Loucy (cell line): ENCODE measurements around the gene EPB41L2.

Experiments used
- H2AFZ ChIP-seq: fragments of 200-600 bp; sonication (generic); 2 replicates; pipeline ENCODE4 v1.6.0; 2016; ENCODE audit warnings: antibody characterized with exemption, mild to moderate bottlenecking, low read length, moderate library complexity
- H3F3A ChIP-seq: fragments of 200-600 bp; 2 replicates; pipeline ENCODE4 v1.6.0; 2016; ENCODE audit warnings: antibody characterized with exemption, low read depth, mild to moderate bottlenecking
- H3K27me3 ChIP-seq: fragments of 200-600 bp; sonication (generic); 2 replicates; pipeline ENCODE4 v1.6.1; 2014; ENCODE audit warnings: low read length, mild to moderate bottlenecking; ENCODE audit not compliant: insufficient read depth, poor library complexity, severe bottlenecking
- H3K36me3 ChIP-seq: fragments of 200-600 bp; sonication (generic); 2 replicates; pipeline ENCODE4 v1.6.1; 2016; ENCODE audit warnings: low read length; ENCODE audit not compliant: insufficient read depth
- H3K4me1 ChIP-seq: fragments of 200-600 bp; sonication (generic); 2 replicates; pipeline ENCODE4 v1.5.1; 2014; ENCODE audit warnings: low read length, mild to moderate bottlenecking; ENCODE audit not compliant: insufficient read depth, poor library complexity, severe bottlenecking
- H3K4me2 ChIP-seq: fragments of 200-600 bp; sonication (generic); 2 replicates; pipeline ENCODE4 v1.6.0; 2014; ENCODE audit warnings: antibody characterized with exemption, low read length, low read depth, mild to moderate bottlenecking; ENCODE audit not compliant: poor library complexity, severe bottlenecking
- H3K4me3 ChIP-seq: fragments of 200-600 bp; sonication (generic); 2 replicates; pipeline ENCODE4 v1.5.1; 2014; ENCODE audit warnings: low read length, mild to moderate bottlenecking, mixed read lengths; ENCODE audit not compliant: poor library complexity, severe bottlenecking
- H3K79me2 ChIP-seq: fragments of 200-600 bp; sonication (generic); 2 replicates; pipeline ENCODE4 v1.6.1; 2014; ENCODE audit warnings: low read length; ENCODE audit not compliant: insufficient read depth
- H3K9ac ChIP-seq: fragments of 200-600 bp; sonication (generic); 2 replicates; pipeline ENCODE4 v1.6.0; 2014; ENCODE audit warnings: mild to moderate bottlenecking, low read depth, low read length, moderate library complexity; ENCODE audit not compliant: poor library complexity, severe bottlenecking
- H3K9me2 ChIP-seq: fragments of 200-600 bp; sonication (generic); replicated peaks from 2 replicates; pipeline ENCODE4 v1.6.1; 2016; ENCODE audit warnings: low read depth, low read length, mixed read lengths
- H3K9me3 ChIP-seq: fragments of 200-600 bp; sonication (generic); 2 replicates; pipeline ENCODE4 v1.6.1; 2014; ENCODE audit warnings: mild to moderate bottlenecking, antibody characterized with exemption, low read length, low read depth; ENCODE audit not compliant: insufficient read depth
- H4K20me1 ChIP-seq: fragments of 200-600 bp; sonication (generic); 2 replicates; pipeline ENCODE4 v1.6.0; 2014; ENCODE audit warnings: antibody characterized with exemption, low read length, mild to moderate bottlenecking; ENCODE audit not compliant: insufficient read depth, poor library complexity, severe bottlenecking
- CTCF ChIP-seq: fragments of 200-600 bp; sonication (generic); conservative IDR thresholded peaks from 2 replicates; pipeline ENCODE4 v1.5.1; 2014; ENCODE audit warnings: mild to moderate bottlenecking, antibody characterized with exemption, low read length
- EZH2phosphoT487 ChIP-seq: fragments of 200-600 bp; IDR thresholded peaks from 2 replicates; pipeline ENCODE4 v1.6.1; 2018; ENCODE audit warnings: antibody characterized with exemption, mild to moderate bottlenecking, moderate library complexity, borderline replicate concordance

The EPB41L2 gene

GRCh38 chr6:130966344-130966980 lies 96.6 kb downstream of the EPB41L2 start:
- Histone ChIP-seq H2AFZ (no peak overlapping the region), H3K79me2 (peaks cover 98% of the 10 kb centered on the region)

DNA sequence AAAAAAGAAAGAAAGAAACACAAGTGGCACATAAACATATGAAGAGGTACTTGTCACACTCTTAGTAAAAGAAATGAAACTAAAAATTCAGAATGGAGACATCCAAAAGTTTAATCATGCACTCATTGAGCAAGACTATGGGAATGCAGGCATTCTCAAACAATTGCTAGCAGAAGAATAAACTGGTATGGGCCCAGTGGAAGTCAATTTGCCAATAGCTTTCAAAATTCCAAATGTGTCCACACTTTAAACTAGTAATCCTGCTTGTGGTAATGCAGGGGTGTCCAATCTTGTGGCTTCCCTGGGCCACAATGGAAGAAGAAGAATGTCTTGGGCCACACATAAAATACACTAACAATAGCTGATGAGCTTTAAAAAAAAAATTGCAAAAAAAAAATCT lies 97.4 kb downstream of the EPB41L2 start:
- Histone ChIP-seq H2AFZ (no peak overlapping the region), H3K9ac (no peak overlapping the region), H3K9me2 (no peaks in the 10 kb centered on the region), H3K4me3 (no peak overlapping the region), H4K20me1 (peaks cover 6% of the 10 kb centered on the region), H3F3A (no peaks in the 10 kb centered on the region), H3K79me2 (peaks cover 96% of the 10 kb centered on the region), H3K4me2 (no peak overlapping the region), H3K9me3 (no peaks in the 10 kb centered on the region), H3K36me3 (no peaks in the 10 kb centered on the region), H3K27me3 (no peaks in the 10 kb centered on the region), H3K4me1 (peaks cover 20% of the 10 kb centered on the region)
- TF ChIP-seq CTCF (no peak), EZH2phosphoT487 (no peak)

More at GRCh38 chr6:130966344-130966980, 96.6 kb downstream of the EPB41L2 start:
- TF ChIP-seq EZH2phosphoT487 (no peak), CTCF (no peak)
- Histone ChIP-seq H3K27me3 (no peaks in the 10 kb centered on the region), H3K9ac (no peak overlapping the region), H3K9me3 (no peaks in the 10 kb centered on the region), H3K4me1 (peaks cover 20% of the 10 kb centered on the region), H3K9me2 (no peaks in the 10 kb centered on the region), H3F3A (no peaks in the 10 kb centered on the region), H4K20me1 (peaks cover 6% of the 10 kb centered on the region), H3K36me3 (no peaks in the 10 kb centered on the region), H3K4me2 (no peak overlapping the region), H3K4me3 (no peak overlapping the region)

DNA sequence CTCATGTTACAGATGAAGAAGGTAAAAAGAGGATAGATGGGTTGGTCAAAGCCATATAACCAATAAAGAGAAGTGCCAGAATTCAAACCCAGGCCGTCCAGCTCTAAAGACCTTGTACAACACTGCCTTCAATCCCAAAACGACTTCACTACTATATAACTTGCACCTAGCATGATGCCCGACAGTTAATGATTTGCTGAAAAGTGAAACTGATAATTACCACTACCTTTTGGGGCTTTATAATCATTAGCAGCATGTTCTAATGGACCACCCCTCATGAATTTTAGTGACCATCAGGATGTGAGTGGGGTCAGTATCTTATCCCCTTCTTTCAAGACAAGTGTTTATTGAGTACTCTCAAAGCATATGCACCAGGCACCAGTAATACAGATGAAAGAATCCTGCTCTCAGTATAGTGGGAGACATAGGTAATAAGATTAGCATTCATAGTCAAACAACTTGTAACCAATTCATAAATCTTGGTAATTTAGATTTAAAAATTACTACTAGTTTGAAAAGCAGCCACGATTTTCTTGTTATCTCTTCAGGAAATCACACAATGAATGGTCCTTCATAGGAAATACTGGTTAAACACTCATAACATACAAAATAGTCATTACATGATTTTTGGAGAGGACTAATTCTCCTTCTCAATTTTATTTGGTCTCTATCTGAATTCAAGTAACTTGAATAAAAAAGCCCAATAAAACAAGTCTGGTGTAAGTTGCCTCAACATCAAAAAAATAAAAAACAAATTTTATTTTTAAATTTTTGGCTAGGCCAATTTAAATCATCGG lies 98.0 kb downstream of the EPB41L2 start:
- no peak overlapping the region for H3K9ac ChIP-seq
- H3K9me2 ChIP-seq = no peaks in the 10 kb centered on the region
- no peaks in the 10 kb centered on the region for H3K9me3 ChIP-seq
- H3K4me2 ChIP-seq = no peak overlapping the region
- no peak overlapping the region for H2AFZ ChIP-seq
- H3K4me3 ChIP-seq = no peak overlapping the region
- TF ChIP-seq EZH2phosphoT487 = no peak
- no peak for TF ChIP-seq CTCF
- H3K79me2 ChIP-seq = peaks cover 94% of the 10 kb centered on the region
- H4K20me1 ChIP-seq = peaks cover 6% of the 10 kb centered on the region
- peaks cover 20% of the 10 kb centered on the region for H3K4me1 ChIP-seq
- H3K27me3 ChIP-seq = no peaks in the 10 kb centered on the region
- no peaks in the 10 kb centered on the region for H3F3A ChIP-seq
- no peaks in the 10 kb centered on the region for H3K36me3 ChIP-seq
